K562 (cell line): ENCODE data around the gene ZNF672. TPM values are rescaled to one million over a fixed set of nuclear protein-coding genes. Genes with fewer than 3 reads are reported as not detected.
A peak's percentile ranks its signal among the peaks of the same experiment; 100 is the strongest.

Source experiments
- BRCA1 ChIP-seq, 2 experiments: fragments of 450-650 bp in 1 of 2; sonication (generic) in 1 of 2; formaldehyde crosslinking in 1 of 2; IDR thresholded peaks; 2 replicates each; pipeline versions ENCODE4 v1.5.0 to v1.6.1; 2017 to 2020; ENCODE audit warnings: mild to moderate bottlenecking in 1 of 2, missing genetic modification reagents in 1 of 2
- ESRRA ChIP-seq: fragments of 450-650 bp; IDR thresholded peaks from 2 replicates; pipeline ENCODE4 v1.6.1; 2014; ENCODE audit warnings: low read depth, mild to moderate bottlenecking, moderate library complexity, borderline replicate concordance
- ETV6 ChIP-seq, 3 experiments: fragments of 150-350 bp in 1 of 3; sonication (generic) in 1 of 3; formaldehyde crosslinking in 1 of 3; IDR thresholded peaks; 2 replicates each; pipeline versions ENCODE4 v1.6.1 to v1.8.0; 2014 to 2022; ENCODE audit warnings: borderline replicate concordance in 2 of 3, low read depth in 2 of 3, antibody characterized with exemption in 1 of 3, low read length in 1 of 3, mild to moderate bottlenecking in 1 of 3, missing genetic modification reagents in 1 of 3
- FIP1L1 ChIP-seq: fragments of 200-400 bp; formaldehyde crosslinking; IDR thresholded peaks from 2 replicates; pipeline ENCODE4 v1.6.1; 2018; ENCODE audit warnings: mild to moderate bottlenecking, low read depth, low read length; ENCODE audit not compliant: poor library complexity, severe bottlenecking
- FOS ChIP-seq: IDR thresholded peaks from 3 replicates; pipeline ENCODE4 v1.6.1; 2011; ENCODE audit not compliant: insufficient read length; ENCODE audit errors: extremely low read depth
- FOXJ3 ChIP-seq: sonication (generic); formaldehyde crosslinking; IDR thresholded peaks from 2 replicates; pipeline ENCODE4 v1.4.0; 2020; ENCODE audit warnings: mild to moderate bottlenecking, missing genetic modification reagents
- FOXP1 ChIP-seq: sonication (generic); formaldehyde crosslinking; IDR thresholded peaks from 2 replicates; pipeline ENCODE4 v1.8.0; 2022; ENCODE audit warnings: mild to moderate bottlenecking, missing genetic modification reagents
- HDGF ChIP-seq: fragments of 450-650 bp; IDR thresholded peaks from 2 replicates; pipeline ENCODE4 v1.6.1; 2016
- HNRNPLL ChIP-seq: fragments of 200-400 bp; formaldehyde crosslinking; IDR thresholded peaks from 2 replicates; pipeline ENCODE4 v1.6.1; 2017; ENCODE audit warnings: low read length, low read depth, mild to moderate bottlenecking; ENCODE audit not compliant: poor library complexity, severe bottlenecking
- KLF1 ChIP-seq: fragments of 450-650 bp; IDR thresholded peaks from 2 replicates; pipeline ENCODE4 v1.6.1; 2016; ENCODE audit warnings: missing genetic modification characterization, missing compliant biosample characterization
- MLX ChIP-seq, 2 experiments: fragments of 450-650 bp in 1 of 2; sonication (generic) in 1 of 2; formaldehyde crosslinking; conservative IDR thresholded peaks; 2 replicates each; pipeline versions ENCODE4 v1.4.0 to v1.8.1; 2020 to 2022; ENCODE audit warnings: mild to moderate bottlenecking in 1 of 2, missing genetic modification reagents in 1 of 2
- MTA2 ChIP-seq: fragments of 450-650 bp; IDR thresholded peaks from 2 replicates; pipeline ENCODE4 v1.6.1; 2016; ENCODE audit warnings: low read depth
- PHF20 ChIP-seq: fragments of 450-650 bp; IDR thresholded peaks from 2 replicates; pipeline ENCODE4 v1.6.1; 2018; ENCODE audit not compliant: partially characterized antibody
- PRMT5 ChIP-seq: sonication (generic); formaldehyde crosslinking; IDR thresholded peaks from 2 replicates; pipeline ENCODE4 v1.5.0; 2020; ENCODE audit warnings: missing genetic modification reagents
- PURB ChIP-seq: sonication (generic); formaldehyde crosslinking; IDR thresholded peaks from 2 replicates; pipeline ENCODE4 v1.9.0; 2021; ENCODE audit warnings: low read depth, mild to moderate bottlenecking, missing genetic modification reagents
- RBM25 ChIP-seq: fragments of 200-400 bp; formaldehyde crosslinking; IDR thresholded peaks from 2 replicates; pipeline ENCODE4 v1.6.1; 2018; ENCODE audit warnings: low read length, low read depth, moderate library complexity; ENCODE audit not compliant: severe bottlenecking
- SIRT6 ChIP-seq: IDR thresholded peaks from one replicate; pipeline ENCODE4 v1.6.1; 2012; ENCODE audit warnings: low read depth, mild to moderate bottlenecking, control low read depth, inconsistent platforms, low read length, moderate library complexity
- STAG1 ChIP-seq: sonication (generic); formaldehyde crosslinking; IDR thresholded peaks from 2 replicates; pipeline ENCODE4 v1.5.0; 2020; ENCODE audit warnings: missing genetic modification reagents, borderline replicate concordance
- TAF15 ChIP-seq: fragments of 200-400 bp; formaldehyde crosslinking; IDR thresholded peaks from 2 replicates; pipeline ENCODE4 v1.6.1; 2017; ENCODE audit warnings: mild to moderate bottlenecking, low read depth, low read length, moderate library complexity
- TAF7 ChIP-seq: fragments of 450-650 bp; IDR thresholded peaks from 2 replicates; pipeline ENCODE4 v1.6.1; 2016; ENCODE audit warnings: missing genetic modification characterization, missing compliant biosample characterization
- THRA ChIP-seq: fragments of 450-650 bp; IDR thresholded peaks from 2 replicates; pipeline ENCODE4 v1.6.1; 2017; ENCODE audit warnings: mild to moderate bottlenecking, moderate library complexity
- TSC22D4 ChIP-seq: fragments of 450-650 bp; IDR thresholded peaks from 2 replicates; pipeline ENCODE4 v1.6.1; 2016; ENCODE audit warnings: missing genetic modification characterization, missing biosample characterization, control low read depth
- ZBED1 ChIP-seq: IDR thresholded peaks from 2 replicates; pipeline ENCODE4 v1.6.1; 2014
- ZBTB43 ChIP-seq: sonication (generic); formaldehyde crosslinking; IDR thresholded peaks from 2 replicates; pipeline ENCODE4 v1.8.0; 2023; ENCODE audit warnings: mild to moderate bottlenecking, missing genetic modification reagents
- ZNF121 ChIP-seq: sonication (generic); formaldehyde crosslinking; conservative IDR thresholded peaks from 2 replicates; pipeline ENCODE4 v1.8.0; 2022; ENCODE audit warnings: missing genetic modification reagents
- ZNF174 ChIP-seq: fragments of 250-450 bp; sonication (Bioruptor Pico); IDR thresholded peaks from 2 replicates; pipeline ENCODE4 v1.4.0; 2020; ENCODE audit warnings: mild to moderate bottlenecking
- ZNF184 ChIP-seq: sonication (generic); formaldehyde crosslinking; IDR thresholded peaks from 2 replicates; pipeline ENCODE4 v1.5.0; 2020; ENCODE audit warnings: missing genetic modification reagents
- ZNF324 ChIP-seq: fragments of 250-450 bp; sonication (Bioruptor Pico); IDR thresholded peaks from 2 replicates; pipeline ENCODE4 v1.4.0; 2020; ENCODE audit warnings: mild to moderate bottlenecking
- ZNF707 ChIP-seq: fragments of 250-450 bp; sonication (Bioruptor Pico); conservative IDR thresholded peaks from 2 replicates; pipeline ENCODE4 v1.8.0; 2022; ENCODE audit warnings: inconsistent platforms, mild to moderate bottlenecking, moderate library complexity
- ZNF778 ChIP-seq: fragments of 450-650 bp; formaldehyde crosslinking; IDR thresholded peaks from 2 replicates; pipeline ENCODE4 v1.4.0; 2020; ENCODE audit warnings: mild to moderate bottlenecking, moderate library complexity
- polyA plus RNA-seq, 8 experiments: library from polyadenylated mRNA; depleted of rRNA in 4 of 8; stranded (reverse) in 5 of 8; unstranded in 3 of 8; fragments of >200 nt; fragmentation: Nextera tagmentation in 2 of 8; fragmentation: Illumina TruSeq in 1 of 8; extraction: Ambion mirVana in 2 of 8; extraction: Trizol in 1 of 8; gene quantifications; 2 replicates each; pipeline versions ENCODE4 v1.2.1 to v1.2.3, GENCODE V29; 2011 to 2014; ENCODE audit warnings: inconsistent platforms in 1 of 8, missing spikeins in 1 of 8
- total RNA-seq, 7 experiments: library from RNA; depleted of rRNA in 6 of 7; stranded (reverse); fragments of >200 nt in 6 of 7; fragmentation: Illumina TruSeq in 2 of 7; extraction: Trizol in 2 of 7; gene quantifications; 2 replicates each; pipeline versions ENCODE4 v1.2.1 to v1.2.3, GENCODE V29; 2011 to 2021; ENCODE audit warnings: low replicate concordance in 1 of 7

Gene ZNF672
- total and polyA plus RNA-seq, 9 of the 15 experiments (the other 6 are each of a cell fraction or from before 2014, with no cell fraction given) = 1.9 to 57.9 (median 24.1) TPM

- TF ChIP-seq ZNF324 (CRISPR knock-in tag) (no peak), ZNF174 (no peak), FIP1L1 (no peak), ZBTB43 (no peak), STAG1 (no peak), FOXJ3 (CRISPR knock-in tag) (no peak), HDGF (peak; percentile 94), PHF20 (peak; percentile 78), TSC22D4 (tag) (no peak), ETV6 (IDR thresholded peaks at IDR 0.05; ENCODE audit: borderline replicate concordance in 1 of 2, low read depth in 2 of 2, low read length in 1 of 2) (no peak), ETV6 (CRISPR knock-in tag; IDR thresholded peaks at IDR 0.05; ENCODE audit: borderline replicate concordance) (no peak), MLX (CRISPR knock-in tag; conservative IDR thresholded peaks at IDR 0.05) (no peak), ZNF778 (CRISPR knock-in tag) (no peak), RBM25 (no peak), ESRRA (no peak), MTA2 (no peak), TAF7 (tag) (no peak), FOS (no peak), BRCA1 (IDR thresholded peaks at IDR 0.05) (no peak), BRCA1 (CRISPR knock-in tag; IDR thresholded peaks at IDR 0.05) (no peak), ZNF121 (CRISPR knock-in tag) (no peak), PURB (CRISPR knock-in tag) (no peak), ZNF707 (CRISPR knock-in tag) (no peak), ZBED1 (no peak), THRA (no peak), FOXP1 (CRISPR knock-in tag) (no peak), HNRNPLL (no peak), ZNF184 (CRISPR knock-in tag) (no peak), TAF15 (no peak), SIRT6 (no peak), KLF1 (no peak), PRMT5 (CRISPR knock-in tag) (no peak)
These were observed 12.5 kb upstream of the ZNF672 start (continued) for GRCh38 chr1:248825573-248825908.
